CD14-positive monocyte (primary cell): Measurements from ENCODE around the gene ROR1. TPM values are rescaled to one million over a fixed set of nuclear protein-coding genes. Genes with fewer than 3 reads are reported as not detected.

Experiments
- DNase-seq, 3 donors: peaks; one replicate each; pipeline ENCODE4 v3.0.0-alpha.2; 2011 to 2022
- H2AFZ ChIP-seq: 2 replicates; pipeline ENCODE4 v1.6.0; 2012; ENCODE audit warnings: mild to moderate bottlenecking, low read depth, low read length, inconsistent platforms; ENCODE audit not compliant: insufficient read depth, poor library complexity, severe bottlenecking
- H3K27ac ChIP-seq, 2 donors: 1 replicate in 1 of 2; 2 replicates in 1 of 2; pipeline ENCODE4 v1.5.1; 2012 to 2013; ENCODE audit warnings: low read length in 2 of 2, control low read depth in 1 of 2, inconsistent platforms in 1 of 2, low read depth in 1 of 2, mild to moderate bottlenecking in 1 of 2
- H3K27me3 ChIP-seq, 2 donors: one replicate each; pipeline versions ENCODE4 v1.6.0 to v1.6.1; 2011 to 2013; ENCODE audit warnings: low read length in 2 of 2; ENCODE audit not compliant: control insufficient read depth in 2 of 2, insufficient read depth in 2 of 2
- H3K36me3 ChIP-seq, 2 donors: replicated peaks in 1 of 2; 1 replicate in 1 of 2; 2 replicates in 1 of 2; pipeline versions ENCODE4 v1.5.1 to v1.6.1; 2012 to 2013; ENCODE audit warnings: low read length in 2 of 2, control low read depth in 1 of 2, inconsistent platforms in 1 of 2, mild to moderate bottlenecking in 1 of 2; ENCODE audit not compliant: insufficient read depth in 2 of 2, control insufficient read depth in 1 of 2
- H3K4me1 ChIP-seq, 2 donors: 1 replicate in 1 of 2; 2 replicates in 1 of 2; pipeline versions ENCODE4 v1.5.1 to v1.6.1; 2012 to 2013; ENCODE audit warnings: low read length in 2 of 2, control low read depth in 1 of 2, inconsistent platforms in 1 of 2, mild to moderate bottlenecking in 1 of 2, moderate library complexity in 1 of 2; ENCODE audit not compliant: insufficient read depth in 2 of 2, control insufficient read depth in 1 of 2
- H3K4me2 ChIP-seq: replicated peaks from 2 replicates; pipeline ENCODE3; 2012; ENCODE audit warnings: low read length, moderate library complexity, mild to moderate bottlenecking; ENCODE audit not compliant: poor library complexity, severe bottlenecking; ENCODE audit errors: extremely low read depth
- H3K4me3 ChIP-seq, 3 experiments: fragments of 200-600 bp in 1 of 3; sonication (generic) in 1 of 3; replicated peaks in 1 of 3; 1 replicate in 2 of 3; 2 replicates in 1 of 3; pipeline ENCODE4 v1.5.1; 2011 to 2013; ENCODE audit warnings: low read length in 3 of 3, mild to moderate bottlenecking in 3 of 3, control low read depth in 2 of 3, low read depth in 2 of 3, inconsistent platforms in 1 of 3, moderate library complexity in 1 of 3
- H3K79me2 ChIP-seq: 2 replicates; pipeline ENCODE4 v1.6.0; 2012; ENCODE audit warnings: mild to moderate bottlenecking, control low read depth, inconsistent platforms, low read length, moderate library complexity; ENCODE audit not compliant: insufficient read depth
- H3K9ac ChIP-seq: 2 replicates; pipeline ENCODE4 v1.6.0; 2017; ENCODE audit warnings: low read length, mild to moderate bottlenecking; ENCODE audit not compliant: insufficient read depth, poor library complexity, severe bottlenecking
- H3K9me3 ChIP-seq, 2 donors: replicated peaks in 1 of 2; 1 replicate in 1 of 2; 2 replicates in 1 of 2; pipeline versions ENCODE4 v1.5.1 to v1.6.1; 2012 to 2013; ENCODE audit warnings: low read length in 2 of 2, control low read depth in 1 of 2; ENCODE audit not compliant: control insufficient read depth in 1 of 2, insufficient read depth in 1 of 2
- H4K20me1 ChIP-seq: 2 replicates; pipeline ENCODE4 v1.6.0; 2012; ENCODE audit warnings: mild to moderate bottlenecking, low read length, control low read depth, moderate library complexity; ENCODE audit not compliant: insufficient read depth
- H3K27ac Mint-ChIP-seq, 7 donors: one replicate each; pipeline ENCODE4 v1.8.0; 2020; ENCODE audit warnings: mild to moderate bottlenecking in 7 of 7, mixed read lengths in 7 of 7, moderate library complexity in 6 of 7, inconsistent platforms in 2 of 7
- H3K27me3 Mint-ChIP-seq, 3 donors: one replicate each; pipeline ENCODE4 v1.8.0; 2021 to 2022; ENCODE audit warnings: low read depth in 3 of 3, mild to moderate bottlenecking in 3 of 3, mixed read lengths in 3 of 3, moderate library complexity in 3 of 3, inconsistent platforms in 1 of 3
- H3K36me3 Mint-ChIP-seq, 2 donors: one replicate each; pipeline ENCODE4 v1.8.0; 2020; ENCODE audit warnings: mixed read lengths in 2 of 2, inconsistent platforms in 1 of 2, mild to moderate bottlenecking in 1 of 2
- H3K4me1 Mint-ChIP-seq: one replicate; pipeline ENCODE4 v1.8.0; 2020; ENCODE audit warnings: mild to moderate bottlenecking, mixed read lengths
- H3K4me3 Mint-ChIP-seq, 2 donors: one replicate each; pipeline ENCODE4 v1.8.0; 2020; ENCODE audit warnings: mild to moderate bottlenecking in 2 of 2, mixed read lengths in 2 of 2, moderate library complexity in 1 of 2
- H3K9me3 Mint-ChIP-seq, 7 donors: one replicate each; pipeline ENCODE4 v1.8.0; 2020 to 2022; ENCODE audit warnings: mixed read lengths in 7 of 7, mild to moderate bottlenecking in 6 of 7, moderate library complexity in 6 of 7, inconsistent platforms in 2 of 7
- WGBS: methylation state at CpG from one replicate; pipeline ENCODE4 v1.1.5; 2013; ENCODE audit warnings: missing lambda C conversion rate; ENCODE audit not compliant: insufficient coverage; 5-methylcytosine and 5-hydroxymethylcytosine counted together
- intact Hi-C, 2 donors: fragments of 100-400 bp; cut with micrococcal nuclease; formaldehyde crosslinking; loops; one replicate each; pipeline versions ENCODE4 v1.15.0 to v1.15.1; 2023
- polyA plus RNA-seq, 3 donors: library from polyadenylated mRNA; depleted of rRNA in 1 of 3; unstranded in 2 of 3; stranded (reverse) in 1 of 3; fragments of 300-500 nt in 2 of 3; fragments of >200 nt in 1 of 3; fragmentation: Illumina TruSeq in 2 of 3; gene quantifications; 1 replicate in 2 of 3; 2 replicates in 1 of 3; pipeline ENCODE4 v1.2.3, GENCODE V29; 2012 to 2021
- TF ChIP-seq, protein P1 (sequence below): fragments of 200-600 bp; IDR thresholded peaks from one replicate; pipeline ENCODE4 v1.8.0; 2022; ENCODE audit warnings: antibody characterized with exemption, mild to moderate bottlenecking

Gene ROR1
- polyA plus RNA-seq, 3 donors, result not detected

DNA sequence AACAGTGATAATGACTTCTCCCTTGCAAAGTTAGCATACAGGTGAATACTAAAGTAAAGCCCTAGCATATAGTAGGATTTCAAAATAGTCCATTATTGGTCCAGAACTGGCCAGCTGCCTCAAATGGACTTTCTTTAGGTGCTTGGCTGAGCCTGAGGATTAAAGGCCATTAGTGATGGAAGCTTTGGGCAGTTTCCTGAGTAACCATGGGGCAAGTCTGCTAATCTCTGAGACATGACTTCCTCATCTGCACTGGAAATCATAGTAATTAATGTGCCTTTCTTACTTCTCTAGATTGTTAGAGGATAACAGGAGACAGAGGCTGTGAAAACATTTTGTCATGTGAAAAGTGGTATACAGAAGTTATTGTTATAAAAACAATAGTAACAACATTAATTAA lies 273.1 kb downstream of the ROR1 start:
- Histone ChIP-seq H3K9me3 (no peaks in the 10 kb centered on the region), H4K20me1 (no peaks in the 10 kb centered on the region), H3K79me2 (no peaks in the 10 kb centered on the region), H3K4me2 (no peak overlapping the region), H3K9ac (no peak overlapping the region), H3K27me3 (no peaks in the 10 kb centered on the region), H3K36me3 (no peaks in the 10 kb centered on the region), H2AFZ (no peak overlapping the region), H3K4me3 (no peak overlapping the region), H3K27ac (no peak overlapping the region), H3K4me1 (no peaks in the 10 kb centered on the region)
- intact Hi-C loops, result no loop called here
- peaks cover 0 to 3% (median 0%) of the 10 kb centered on the region in 7 donors for H3K9me3 Mint-ChIP-seq
- no peaks in the 10 kb centered on the region for H3K4me1 Mint-ChIP-seq
- peaks cover 0 to 2% (median 0%) of the 10 kb centered on the region in 3 donors for H3K27me3 Mint-ChIP-seq
- H3K4me3 Mint-ChIP-seq, result no peak overlapping the region
- TF ChIP-seq, protein P1, sequence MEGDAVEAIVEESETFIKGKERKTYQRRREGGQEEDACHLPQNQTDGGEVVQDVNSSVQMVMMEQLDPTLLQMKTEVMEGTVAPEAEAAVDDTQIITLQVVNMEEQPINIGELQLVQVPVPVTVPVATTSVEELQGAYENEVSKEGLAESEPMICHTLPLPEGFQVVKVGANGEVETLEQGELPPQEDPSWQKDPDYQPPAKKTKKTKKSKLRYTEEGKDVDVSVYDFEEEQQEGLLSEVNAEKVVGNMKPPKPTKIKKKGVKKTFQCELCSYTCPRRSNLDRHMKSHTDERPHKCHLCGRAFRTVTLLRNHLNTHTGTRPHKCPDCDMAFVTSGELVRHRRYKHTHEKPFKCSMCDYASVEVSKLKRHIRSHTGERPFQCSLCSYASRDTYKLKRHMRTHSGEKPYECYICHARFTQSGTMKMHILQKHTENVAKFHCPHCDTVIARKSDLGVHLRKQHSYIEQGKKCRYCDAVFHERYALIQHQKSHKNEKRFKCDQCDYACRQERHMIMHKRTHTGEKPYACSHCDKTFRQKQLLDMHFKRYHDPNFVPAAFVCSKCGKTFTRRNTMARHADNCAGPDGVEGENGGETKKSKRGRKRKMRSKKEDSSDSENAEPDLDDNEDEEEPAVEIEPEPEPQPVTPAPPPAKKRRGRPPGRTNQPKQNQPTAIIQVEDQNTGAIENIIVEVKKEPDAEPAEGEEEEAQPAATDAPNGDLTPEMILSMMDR, result no peak
- no peaks in the 10 kb centered on the region for H3K36me3 Mint-ChIP-seq
- no peak overlapping the region for H3K27ac Mint-ChIP-seq
- DNase-seq, result no peak

DNA sequence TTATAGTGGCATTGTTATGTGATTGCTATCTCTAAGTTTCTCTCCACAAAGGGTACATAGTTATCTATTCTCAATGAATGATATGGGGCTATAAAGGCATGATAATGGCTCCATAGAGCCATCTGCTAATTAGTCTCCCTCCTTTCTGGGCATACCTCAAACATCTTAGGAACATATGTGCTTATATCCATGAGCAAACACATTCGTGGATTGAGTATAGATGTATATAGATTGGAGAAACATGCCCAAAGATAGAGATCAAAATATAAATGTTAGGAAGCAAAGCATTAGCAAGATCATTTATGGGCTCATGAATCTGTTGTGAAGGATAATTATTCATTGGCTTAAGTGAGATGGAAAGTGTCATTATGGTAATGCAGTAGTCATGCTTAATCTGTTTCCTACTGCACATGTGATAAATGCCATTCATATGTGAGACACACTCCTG lies 273.8 kb downstream of the ROR1 start:
- H2AFZ ChIP-seq, result no peak overlapping the region
- TF ChIP-seq, protein P1, result no peak
- Mint-ChIP-seq H3K4me3 (no peak overlapping the region), H3K36me3 (no peaks in the 10 kb centered on the region), H3K27me3 (peaks cover 0 to 2% (median 0%) of the 10 kb centered on the region in 3 donors), H3K27ac (no peak overlapping the region), H3K9me3 (peaks cover 0 to 3% (median 0%) of the 10 kb centered on the region in 7 donors), H3K4me1 (no peaks in the 10 kb centered on the region)
- H3K4me1 ChIP-seq, result no peaks in the 10 kb centered on the region
- no peaks in the 10 kb centered on the region for H3K79me2 ChIP-seq
- no peak overlapping the region for H3K27ac ChIP-seq
- H3K4me3 ChIP-seq, result no peak overlapping the region
- no peaks in the 10 kb centered on the region for H4K20me1 ChIP-seq
- no peak overlapping the region for H3K9ac ChIP-seq
- no peaks in the 10 kb centered on the region for H3K27me3 ChIP-seq
- no peaks in the 10 kb centered on the region for H3K36me3 ChIP-seq
- DNase-seq, result no peak
- WGBS, result no CpG with 5 or more reads among the region's 1 CpG
- no peak overlapping the region for H3K4me2 ChIP-seq
- no peaks in the 10 kb centered on the region for H3K9me3 ChIP-seq
- intact Hi-C loops, result no loop called here
